Ovary (tissue), 9 donors: ENCODE data around the gene GZMA. TPM values are rescaled to one million over a fixed set of nuclear protein-coding genes. Genes with fewer than 3 reads are reported as not detected.
"Not testable (repeated sequence)": the region's sequence is repeated elsewhere in the genome, so short reads cannot be mapped to it uniquely, and the experiment has no call there.

Experiments used
- DNase-seq, 5 donors: peaks; one replicate each; pipeline ENCODE4 v3.0.0-alpha.2; 2019 to 2020
- H3K27ac ChIP-seq, 2 donors: fragments of 200-600 bp; one replicate each; pipeline versions ENCODE4 v1.5.1 to v1.8.0; 2019 to 2022
- H3K27me3 ChIP-seq: fragments of 200-600 bp; one replicate; pipeline ENCODE4 v1.8.0; 2022
- H3K36me3 ChIP-seq: fragments of 200-600 bp; sonication (generic); one replicate; pipeline ENCODE4 v1.5.1; 2019
- H3K4me1 ChIP-seq: one replicate; pipeline ENCODE4 v1.8.1; 2013; ENCODE audit warnings: mild to moderate bottlenecking, moderate library complexity; ENCODE audit not compliant: insufficient read depth
- H3K4me3 ChIP-seq: fragments of 200-600 bp; sonication (generic); one replicate; pipeline ENCODE4 v1.5.1; 2017
- H3K9me3 ChIP-seq, 2 donors: fragments of 200-600 bp in 1 of 2; sonication (generic) in 1 of 2; one replicate each; pipeline versions ENCODE4 v1.5.1 to v1.8.1; 2013 to 2019; ENCODE audit warnings: mild to moderate bottlenecking in 1 of 2, moderate library complexity in 1 of 2
- CTCF ChIP-seq, 3 donors: fragments of 450-650 bp in 2 of 3; fragments of 200-600 bp in 1 of 3; IDR thresholded peaks; one replicate each; pipeline versions ENCODE4 v1.5.1 to v1.8.0; 2016 to 2022; ENCODE audit warnings: antibody characterized with exemption in 3 of 3, mild to moderate bottlenecking in 1 of 3
- EP300 ChIP-seq: sonication (generic); formaldehyde crosslinking; IDR thresholded peaks from one replicate; pipeline ENCODE4 v1.6.1; 2017; ENCODE audit warnings: antibody characterized with exemption
- POLR2A ChIP-seq: fragments of 450-650 bp; IDR thresholded peaks from one replicate; pipeline ENCODE4 v1.6.1; 2017; ENCODE audit warnings: antibody characterized with exemption, mild to moderate bottlenecking, moderate library complexity
- WGBS, 3 donors: extraction: QIAGEN DNeasy Blood & Tissue Kit in 1 of 3; methylation state at CpG; one replicate each; pipeline versions ENCODE4 v1.1.5 to v1.1.7; 2013 to 2017; 5-methylcytosine and 5-hydroxymethylcytosine counted together
- intact Hi-C, 4 donors: fragments of 100-400 bp; cut with DNase I; formaldehyde crosslinking; loops; one replicate each; pipeline versions ENCODE4 v1.11.0 to v1.15.1; 2022 to 2023
- polyA plus RNA-seq, 2 donors: library from polyadenylated mRNA; stranded (reverse); fragments of 200-250 nt in 1 of 2; fragments of 350-450 nt in 1 of 2; fragmentation: Illumina TruSeq in 1 of 2; extraction: RNeasy Lipid Tissue Mini Kit (QIAGEN cat#74804) in 1 of 2; gene quantifications; one replicate each; pipeline ENCODE4 v1.2.3, GENCODE V29; 2013 to 2014
- total RNA-seq, 7 donors: library from RNA; depleted of rRNA in 2 of 7; stranded (reverse); fragments of >200 nt in 2 of 7; fragmentation: NEBNext Ultra II Directional in 3 of 7; extraction: Animal tissue kit (Norgen Biotek cat#: 25700) in 3 of 7; gene quantifications; one replicate each; pipeline versions ENCODE4 v1.1.0 to v1.2.4, GENCODE V29; 2016 to 2023
- donor health status: DM: no; HTN: no; CAD: no; lungs with moderate emphysema.
- donor health status: DM: no; HTN: no; CAD: no.
- donor health status: Bipolar disorder and iron deficiency.
- donor health status: DM: yes; HTN: yes; CAD: no.
- donor health status: DM: no; HTN: no; CAD: no.
- donor health status: DM: yes; HTN: yes; CAD: no.

GZMA gene
- total and polyA plus RNA-seq, 9 donors = 0.51 to 12.9 (median 1.0) TPM; not detected in 1

GRCh38 chr5:55071413-55071812 is 31.0 kb upstream of the GZMA start:
- Histone ChIP-seq H3K9me3 (no peaks in the 10 kb centered on the region), H3K4me3 (no peak overlapping the region), H3K4me1 (no peaks in the 10 kb centered on the region), H3K36me3 (no peaks in the 10 kb centered on the region), H3K27ac (no peak overlapping the region), H3K27me3 (no peaks in the 10 kb centered on the region)
- no peak for DNase-seq
- whole genome bisulfite sequencing, 3 donors = 85 to 100% (median 88%) methylated on average over 1 of the region's 1 CpG
- intact Hi-C loops = no loop called here
- TF ChIP-seq POLR2A = no peak
- TF ChIP-seq EP300 = no peak
- no peak for TF ChIP-seq CTCF (IDR thresholded peaks at IDR 0.05)

- WGBS, 3 donors = 61 to 68% (median 62%) methylated on average over 2 of the region's 2 CpGs
- no peak overlapping the region for H3K4me3 ChIP-seq
- no peaks in the 10 kb centered on the region for H3K27me3 ChIP-seq
- intact Hi-C loops = no loop called here
- H3K27ac ChIP-seq = no peak overlapping the region
- no peaks in the 10 kb centered on the region for H3K4me1 ChIP-seq
- H3K36me3 ChIP-seq = no peaks in the 10 kb centered on the region
- H3K9me3 ChIP-seq = no peaks in the 10 kb centered on the region
- no peak for DNase-seq
- no peak for TF ChIP-seq POLR2A
- TF ChIP-seq EP300 = no peak
- no peak for TF ChIP-seq CTCF (IDR thresholded peaks at IDR 0.05)
Observed at GRCh38 chr5:55072666-55073065, 29.8 kb upstream of the GZMA start.

- H3K4me3 ChIP-seq = no peak overlapping the region
- 90 to 95% (median 90%) methylated on average over 3 of the region's 3 CpGs for WGBS, 3 donors
Observed at GRCh38 chr5:55073211-55073610, 29.2 kb upstream of the GZMA start.

GRCh38 chr5:55081541-55081940 is 20.9 kb upstream of the GZMA start:
- intact Hi-C loops = no loop called here
- H3K4me3 ChIP-seq = no peak overlapping the region
- no peaks in the 10 kb centered on the region for H3K36me3 ChIP-seq
- no peaks in the 10 kb centered on the region for H3K27me3 ChIP-seq
- no peaks in the 10 kb centered on the region for H3K4me1 ChIP-seq
- TF ChIP-seq POLR2A (no peak), CTCF (IDR thresholded peaks at IDR 0.05) (no peak), EP300 (no peak)
- H3K9me3 ChIP-seq = no peaks in the 10 kb centered on the region
- H3K27ac ChIP-seq = no peak overlapping the region
- no peak for DNase-seq

More at GRCh38 chr5:55073211-55073610, 29.2 kb upstream of the GZMA start:
- Histone ChIP-seq H3K27me3 (no peaks in the 10 kb centered on the region), H3K27ac (no peak overlapping the region), H3K9me3 (no peaks in the 10 kb centered on the region), H3K4me1 (no peaks in the 10 kb centered on the region), H3K36me3 (no peaks in the 10 kb centered on the region)
- intact Hi-C loops = no loop called here
- TF ChIP-seq EP300 = no peak
- no peak for TF ChIP-seq CTCF (IDR thresholded peaks at IDR 0.05)
- no peak for TF ChIP-seq POLR2A
- no peak for DNase-seq

GRCh38 chr5:55089301-55089700 is 13.1 kb upstream of the GZMA start:
- H3K9me3 ChIP-seq, H3K4me3 ChIP-seq, H3K27ac ChIP-seq, intact Hi-C loops, DNase-seq, H3K36me3 ChIP-seq, H3K27me3 ChIP-seq, H3K4me1 ChIP-seq: not testable (repeated sequence)
- WGBS, 3 donors = 72 to 87% (median 76%) methylated on average over 2 of the region's 2 CpGs

- WGBS, 3 donors = 82 to 93% (median 83%) methylated on average over 6 of the region's 6 CpGs
Observed at GRCh38 chr5:55091011-55091410, 11.4 kb upstream of the GZMA start.

More at GRCh38 chr5:55091011-55091410, 11.4 kb upstream of the GZMA start:
- H3K9me3 ChIP-seq, intact Hi-C loops, DNase-seq, H3K4me1 ChIP-seq, H3K36me3 ChIP-seq, H3K27ac ChIP-seq, H3K4me3 ChIP-seq, H3K27me3 ChIP-seq: not testable (repeated sequence)
